ENCODE results near the gene ABHD15.

GRCh38 chr17:29615492-29616299 is 48.9 kb upstream of the ABHD15 start:
- TF ChIP-seq CTCF (IDR thresholded peaks at IDR 0.05) (no peak), POLR2A (IDR thresholded peaks at IDR 0.05) (peak; percentile 37 to 53), EP300 (IDR thresholded peaks at IDR 0.05) (no peak)
